ENCODE results near the gene CDHR2.

DNA sequence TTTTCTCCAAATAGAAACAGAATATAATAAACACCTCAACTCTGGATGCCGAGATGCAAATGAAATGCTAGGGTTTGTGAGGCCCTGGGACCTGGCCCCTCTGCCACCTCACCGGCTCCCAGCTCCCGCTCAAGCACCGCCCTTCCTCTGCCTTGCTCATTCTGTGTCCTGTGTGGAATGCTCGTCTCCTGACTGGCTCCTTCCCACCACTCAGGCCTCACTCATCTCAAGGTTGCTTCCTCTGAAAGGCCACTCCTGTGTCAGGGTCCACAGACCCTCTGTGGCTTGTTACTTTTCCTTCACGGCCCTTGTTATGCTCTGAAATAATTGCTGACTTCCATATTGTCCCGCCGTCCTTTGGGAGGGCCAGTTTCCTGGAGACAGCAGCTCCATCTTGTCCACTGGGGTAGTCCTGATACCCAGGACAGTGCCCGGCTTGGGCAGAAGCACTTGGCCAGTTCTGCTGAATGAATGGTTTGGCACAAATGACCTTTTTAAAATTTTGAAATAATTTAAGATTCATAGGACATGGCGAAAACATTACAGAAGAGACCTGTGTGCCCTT, 27.4 kb upstream of the CDHR2 start:
- TF ChIP-seq, protein P1, sequence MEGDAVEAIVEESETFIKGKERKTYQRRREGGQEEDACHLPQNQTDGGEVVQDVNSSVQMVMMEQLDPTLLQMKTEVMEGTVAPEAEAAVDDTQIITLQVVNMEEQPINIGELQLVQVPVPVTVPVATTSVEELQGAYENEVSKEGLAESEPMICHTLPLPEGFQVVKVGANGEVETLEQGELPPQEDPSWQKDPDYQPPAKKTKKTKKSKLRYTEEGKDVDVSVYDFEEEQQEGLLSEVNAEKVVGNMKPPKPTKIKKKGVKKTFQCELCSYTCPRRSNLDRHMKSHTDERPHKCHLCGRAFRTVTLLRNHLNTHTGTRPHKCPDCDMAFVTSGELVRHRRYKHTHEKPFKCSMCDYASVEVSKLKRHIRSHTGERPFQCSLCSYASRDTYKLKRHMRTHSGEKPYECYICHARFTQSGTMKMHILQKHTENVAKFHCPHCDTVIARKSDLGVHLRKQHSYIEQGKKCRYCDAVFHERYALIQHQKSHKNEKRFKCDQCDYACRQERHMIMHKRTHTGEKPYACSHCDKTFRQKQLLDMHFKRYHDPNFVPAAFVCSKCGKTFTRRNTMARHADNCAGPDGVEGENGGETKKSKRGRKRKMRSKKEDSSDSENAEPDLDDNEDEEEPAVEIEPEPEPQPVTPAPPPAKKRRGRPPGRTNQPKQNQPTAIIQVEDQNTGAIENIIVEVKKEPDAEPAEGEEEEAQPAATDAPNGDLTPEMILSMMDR (IDR thresholded peaks at IDR 0.05), result no peak
- TF ChIP-seq POLR2AphosphoS5 (IDR thresholded peaks at IDR 0.05) (no peak), EP300 (IDR thresholded peaks at IDR 0.05) (no peak), POLR2A (IDR thresholded peaks at IDR 0.05) (no peak)

Measured in suprapubic skin (tissue), 4 donors.